ENCODE results near the gene PFN3.

Gene PFN3

DNA sequence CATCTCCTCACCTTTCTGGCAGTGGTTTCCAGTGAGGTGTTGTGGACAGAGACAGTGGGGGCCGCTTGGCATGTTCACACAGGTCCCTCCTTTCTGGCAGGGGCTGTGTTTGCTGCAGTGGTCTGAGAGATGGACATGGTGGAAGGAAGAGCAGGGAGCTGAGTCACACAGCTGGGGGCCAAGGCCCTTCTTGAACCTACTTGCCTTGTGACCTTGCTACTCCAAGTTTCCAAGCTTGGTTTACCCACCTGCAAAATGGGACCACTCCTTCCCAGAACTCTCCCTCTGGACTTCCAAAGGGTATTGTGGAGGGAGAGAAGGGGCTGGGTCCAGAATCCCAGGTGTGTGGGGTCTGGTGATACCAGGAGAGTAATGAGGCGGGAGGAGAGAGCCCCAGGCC, 4.9 kb upstream of the PFN3 start:
- TF ChIP-seq, protein P1, sequence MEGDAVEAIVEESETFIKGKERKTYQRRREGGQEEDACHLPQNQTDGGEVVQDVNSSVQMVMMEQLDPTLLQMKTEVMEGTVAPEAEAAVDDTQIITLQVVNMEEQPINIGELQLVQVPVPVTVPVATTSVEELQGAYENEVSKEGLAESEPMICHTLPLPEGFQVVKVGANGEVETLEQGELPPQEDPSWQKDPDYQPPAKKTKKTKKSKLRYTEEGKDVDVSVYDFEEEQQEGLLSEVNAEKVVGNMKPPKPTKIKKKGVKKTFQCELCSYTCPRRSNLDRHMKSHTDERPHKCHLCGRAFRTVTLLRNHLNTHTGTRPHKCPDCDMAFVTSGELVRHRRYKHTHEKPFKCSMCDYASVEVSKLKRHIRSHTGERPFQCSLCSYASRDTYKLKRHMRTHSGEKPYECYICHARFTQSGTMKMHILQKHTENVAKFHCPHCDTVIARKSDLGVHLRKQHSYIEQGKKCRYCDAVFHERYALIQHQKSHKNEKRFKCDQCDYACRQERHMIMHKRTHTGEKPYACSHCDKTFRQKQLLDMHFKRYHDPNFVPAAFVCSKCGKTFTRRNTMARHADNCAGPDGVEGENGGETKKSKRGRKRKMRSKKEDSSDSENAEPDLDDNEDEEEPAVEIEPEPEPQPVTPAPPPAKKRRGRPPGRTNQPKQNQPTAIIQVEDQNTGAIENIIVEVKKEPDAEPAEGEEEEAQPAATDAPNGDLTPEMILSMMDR (IDR thresholded peaks at IDR 0.05; ENCODE audit: low read depth, low read length): no peak
- no peak overlapping the region for H3K4me3 ChIP-seq (ENCODE audit: low read depth, low read length)

DNA sequence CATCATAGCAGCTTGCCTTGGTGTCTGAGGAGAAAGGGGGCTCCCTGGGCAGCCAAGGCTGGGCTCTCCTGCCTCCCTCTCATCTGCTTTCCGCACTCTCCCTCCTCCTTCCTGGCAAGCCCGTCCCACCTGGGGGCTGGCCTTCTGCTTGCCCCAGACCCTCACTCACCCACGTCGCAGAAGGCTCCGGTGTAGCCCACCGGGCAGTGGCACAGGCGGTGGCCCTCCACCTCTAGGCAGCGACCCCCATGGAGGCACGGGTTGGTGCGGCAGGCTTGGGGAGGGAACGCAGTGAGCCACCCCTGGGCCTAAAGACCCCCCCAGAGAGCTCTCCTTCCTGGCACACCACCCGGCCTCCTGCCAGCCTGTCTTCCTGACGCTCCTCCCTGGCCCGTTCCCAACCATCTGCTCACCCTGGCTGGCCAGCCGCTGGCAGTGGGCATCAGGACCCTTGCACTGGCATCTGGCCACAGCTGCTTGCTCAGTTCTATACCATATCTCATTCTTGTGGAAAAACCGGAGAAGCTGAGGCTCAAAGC, 4.2 kb upstream of the PFN3 start:
- TF ChIP-seq, protein P1 (IDR thresholded peaks at IDR 0.05; ENCODE audit: low read depth, low read length): no peak

GRCh38 chr5:177403792-177404640, 3.6 kb upstream of the PFN3 start:
- TF ChIP-seq, protein P1 (IDR thresholded peaks at IDR 0.05; ENCODE audit: low read depth, low read length): peak; percentile 75
- H3K4me3 ChIP-seq (ENCODE audit: low read depth, low read length): peak overlapping the region; percentile 65

More for the DNA sequence above, 4.2 kb upstream of the PFN3 start:
- peak overlapping the region; percentile 65 for H3K4me3 ChIP-seq (ENCODE audit: low read depth, low read length)

- peak overlapping the region; percentile 65 for H3K4me3 ChIP-seq (ENCODE audit: low read depth, low read length)
- TF ChIP-seq, protein P1 (IDR thresholded peaks at IDR 0.05; ENCODE audit: low read depth, low read length): no peak
These were observed 2.8 kb upstream of the PFN3 start for GRCh38 chr5:177403102-177403791.

DNA sequence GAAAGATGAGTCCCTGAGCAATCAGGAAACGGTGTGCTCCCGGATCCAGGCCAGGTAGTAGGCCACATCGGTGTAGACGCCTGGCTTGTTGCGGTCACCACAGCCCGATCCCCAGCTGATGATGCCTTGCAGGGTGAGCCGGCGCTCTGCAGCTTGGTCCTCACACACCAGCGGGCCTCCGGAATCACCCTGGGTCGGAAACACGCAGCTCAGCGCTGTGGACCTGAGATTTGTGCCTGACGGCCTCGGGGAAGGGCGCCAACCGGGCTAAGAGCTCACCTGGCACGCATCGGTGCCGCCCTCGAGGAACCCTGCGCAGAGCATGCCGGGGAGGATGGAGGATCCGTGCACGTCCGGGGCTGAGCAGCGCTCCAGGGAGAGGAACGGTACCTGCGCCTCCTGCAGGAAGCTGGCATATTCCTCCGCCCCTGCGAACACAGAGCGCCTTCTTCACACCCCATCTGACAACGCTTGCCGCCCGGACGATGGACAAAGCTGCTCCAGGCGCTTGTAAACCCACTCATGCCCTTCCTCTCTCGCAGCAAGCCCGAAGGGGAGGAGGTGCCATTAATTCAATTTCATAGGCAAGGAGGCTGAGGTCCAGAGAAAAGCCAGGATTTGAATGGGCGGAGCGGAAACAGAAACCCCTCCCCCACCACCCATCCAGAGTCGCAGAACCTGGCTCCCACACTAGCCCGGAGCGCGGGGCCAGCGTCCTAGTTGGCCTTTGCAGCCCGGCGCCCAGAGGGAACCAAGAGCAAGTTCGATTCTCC, 2.0 kb upstream of the PFN3 start:
- H3K4me3 ChIP-seq (ENCODE audit: low read depth, low read length): no peak overlapping the region
- TF ChIP-seq, protein P1 (IDR thresholded peaks at IDR 0.05; ENCODE audit: low read depth, low read length): peak; percentile 19; the same call in 1 of the 2 replicates

DNA sequence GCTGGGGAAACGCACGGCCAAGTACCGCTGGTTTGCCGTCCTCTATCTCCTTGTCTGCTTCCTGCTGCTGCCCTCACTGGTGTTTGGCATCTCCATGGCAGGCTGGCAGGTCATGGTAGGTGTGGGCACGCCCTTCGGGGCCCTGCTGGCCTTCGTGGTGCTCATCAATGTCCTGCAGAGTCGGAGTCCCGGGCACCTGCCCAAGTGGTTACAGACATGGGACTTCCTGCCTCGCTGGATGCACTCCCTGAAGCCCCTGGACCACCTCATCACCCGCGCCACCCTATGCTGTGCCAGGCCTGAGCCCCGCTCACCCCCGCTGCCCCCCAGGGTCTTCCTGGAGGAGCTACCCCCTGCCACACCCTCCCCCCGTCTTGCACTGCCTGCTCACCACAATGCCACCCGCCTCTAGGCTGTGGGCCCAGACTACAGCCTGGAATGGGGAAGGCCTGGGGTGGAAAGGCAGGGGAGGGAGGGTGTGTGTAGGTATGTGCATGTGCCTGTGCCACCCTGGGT, 2.5 kb downstream of the PFN3 start:
- TF ChIP-seq, protein P1 (IDR thresholded peaks at IDR 0.05; ENCODE audit: low read depth, low read length): no peak
- H3K4me3 ChIP-seq (ENCODE audit: low read depth, low read length): no peak overlapping the region

All from WI38 (cell line).